ENCODE measurements around the gene CISH. TPM values are rescaled to one million over a fixed set of nuclear protein-coding genes. Genes with fewer than 3 reads are reported as not detected.

The CISH gene
- total and polyA plus RNA-seq, 9 of the 15 experiments (the other 6 are each of a cell fraction or from before 2014, with no cell fraction given): 1.7 to 47.7 (median 18.3) TPM

DNA sequence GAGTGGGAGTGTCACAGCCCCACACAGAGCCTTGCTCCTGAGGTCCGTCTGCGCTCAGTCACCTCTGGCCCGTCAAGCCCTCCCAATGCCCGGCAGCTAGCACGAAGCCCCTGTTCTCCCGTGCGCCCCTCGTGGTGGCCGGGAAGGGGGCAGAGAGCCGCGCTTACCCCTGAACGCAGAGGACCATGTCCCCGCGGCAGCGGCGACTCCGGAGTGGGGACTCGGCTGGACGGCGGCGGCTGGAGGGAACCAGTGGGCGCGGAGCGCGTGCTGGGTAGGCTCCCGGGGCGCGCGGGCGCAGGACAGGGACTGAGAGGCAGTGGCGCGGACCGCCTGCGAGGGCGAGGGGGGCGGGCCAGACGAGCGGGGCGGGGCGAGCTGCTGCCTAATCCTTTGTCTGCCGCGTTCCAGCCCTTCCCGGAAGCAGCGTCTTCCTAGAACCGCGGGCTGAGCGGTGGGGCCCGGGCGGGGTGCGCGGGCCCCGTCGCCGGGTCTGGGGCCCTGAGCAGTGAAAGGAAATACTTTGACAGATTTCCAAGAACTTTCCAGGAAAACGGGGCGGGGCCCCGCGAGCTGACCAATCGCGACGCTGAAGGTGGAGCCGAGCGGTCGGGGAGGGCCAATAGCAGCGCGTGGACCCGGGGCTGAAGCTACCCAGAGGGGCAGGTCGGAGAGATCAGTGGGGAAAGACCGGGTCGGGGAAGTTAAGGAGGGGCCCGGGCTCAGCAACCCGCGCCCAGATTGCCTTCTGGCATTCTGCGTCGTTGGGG is at the start of gene CISH (continued):
- TF ChIP-seq L3MBTL2 (IDR thresholded peaks at IDR 0.05) (peak; percentile 58), FOS (IDR thresholded peaks at IDR 0.05; ENCODE audit: extremely low read depth, insufficient read length) (peak; percentile 78), BRD9 (IDR thresholded peaks at IDR 0.05; ENCODE audit: low read depth, partially characterized antibody) (no peak), GABPB1 (CRISPR knock-in tag; IDR thresholded peaks at IDR 0.05) (no peak; the same call in 1 of the 2 replicates), MCM7 (IDR thresholded peaks at IDR 0.05) (no peak), ZNF561 (CRISPR knock-in tag; conservative IDR thresholded peaks at IDR 0.05) (no peak), TAL1 (IDR thresholded peaks at IDR 0.05) (peak; percentile 37; the same call in 1 of the 2 replicates), ZNF699 (CRISPR knock-in tag; IDR thresholded peaks at IDR 0.05; ENCODE audit: insufficient replicate concordance) (no peak), CBFA2T2 (conservative IDR thresholded peaks at IDR 0.05) (peak; percentile 54), ESRRB (CRISPR knock-in tag; IDR thresholded peaks at IDR 0.05; ENCODE audit: borderline replicate concordance) (peak; percentile 37; the same call in 1 of the 2 replicates), NELFE (IDR thresholded peaks at IDR 0.05; ENCODE audit: insufficient read depth, insufficient read length) (no peak), BRCA1 (IDR thresholded peaks at IDR 0.05) (no peak), BRCA1 (CRISPR knock-in tag; IDR thresholded peaks at IDR 0.05) (no peak), GABPB2 (CRISPR knock-in tag; conservative IDR thresholded peaks at IDR 0.05) (no peak), POLR2A (conservative IDR thresholded peaks at IDR 0.05) (peak; percentile 81)
- TF ChIP-seq, protein P1, sequence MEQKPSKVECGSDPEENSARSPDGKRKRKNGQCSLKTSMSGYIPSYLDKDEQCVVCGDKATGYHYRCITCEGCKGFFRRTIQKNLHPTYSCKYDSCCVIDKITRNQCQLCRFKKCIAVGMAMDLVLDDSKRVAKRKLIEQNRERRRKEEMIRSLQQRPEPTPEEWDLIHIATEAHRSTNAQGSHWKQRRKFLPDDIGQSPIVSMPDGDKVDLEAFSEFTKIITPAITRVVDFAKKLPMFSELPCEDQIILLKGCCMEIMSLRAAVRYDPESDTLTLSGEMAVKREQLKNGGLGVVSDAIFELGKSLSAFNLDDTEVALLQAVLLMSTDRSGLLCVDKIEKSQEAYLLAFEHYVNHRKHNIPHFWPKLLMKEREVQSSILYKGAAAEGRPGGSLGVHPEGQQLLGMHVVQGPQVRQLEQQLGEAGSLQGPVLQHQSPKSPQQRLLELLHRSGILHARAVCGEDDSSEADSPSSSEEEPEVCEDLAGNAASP (IDR thresholded peaks at IDR 0.05): no peak
- TF ChIP-seq, protein P2, sequence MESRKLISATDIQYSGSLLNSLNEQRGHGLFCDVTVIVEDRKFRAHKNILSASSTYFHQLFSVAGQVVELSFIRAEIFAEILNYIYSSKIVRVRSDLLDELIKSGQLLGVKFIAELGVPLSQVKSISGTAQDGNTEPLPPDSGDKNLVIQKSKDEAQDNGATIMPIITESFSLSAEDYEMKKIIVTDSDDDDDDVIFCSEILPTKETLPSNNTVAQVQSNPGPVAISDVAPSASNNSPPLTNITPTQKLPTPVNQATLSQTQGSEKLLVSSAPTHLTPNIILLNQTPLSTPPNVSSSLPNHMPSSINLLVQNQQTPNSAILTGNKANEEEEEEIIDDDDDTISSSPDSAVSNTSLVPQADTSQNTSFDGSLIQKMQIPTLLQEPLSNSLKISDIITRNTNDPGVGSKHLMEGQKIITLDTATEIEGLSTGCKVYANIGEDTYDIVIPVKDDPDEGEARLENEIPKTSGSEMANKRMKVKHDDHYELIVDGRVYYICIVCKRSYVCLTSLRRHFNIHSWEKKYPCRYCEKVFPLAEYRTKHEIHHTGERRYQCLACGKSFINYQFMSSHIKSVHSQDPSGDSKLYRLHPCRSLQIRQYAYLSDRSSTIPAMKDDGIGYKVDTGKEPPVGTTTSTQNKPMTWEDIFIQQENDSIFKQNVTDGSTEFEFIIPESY (CRISPR knock-in tag; IDR thresholded peaks at IDR 0.05): no peak
- TF ChIP-seq, protein P3, sequence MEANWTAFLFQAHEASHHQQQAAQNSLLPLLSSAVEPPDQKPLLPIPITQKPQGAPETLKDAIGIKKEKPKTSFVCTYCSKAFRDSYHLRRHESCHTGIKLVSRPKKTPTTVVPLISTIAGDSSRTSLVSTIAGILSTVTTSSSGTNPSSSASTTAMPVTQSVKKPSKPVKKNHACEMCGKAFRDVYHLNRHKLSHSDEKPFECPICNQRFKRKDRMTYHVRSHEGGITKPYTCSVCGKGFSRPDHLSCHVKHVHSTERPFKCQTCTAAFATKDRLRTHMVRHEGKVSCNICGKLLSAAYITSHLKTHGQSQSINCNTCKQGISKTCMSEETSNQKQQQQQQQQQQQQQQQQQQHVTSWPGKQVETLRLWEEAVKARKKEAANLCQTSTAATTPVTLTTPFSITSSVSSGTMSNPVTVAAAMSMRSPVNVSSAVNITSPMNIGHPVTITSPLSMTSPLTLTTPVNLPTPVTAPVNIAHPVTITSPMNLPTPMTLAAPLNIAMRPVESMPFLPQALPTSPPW (CRISPR knock-in tag; IDR thresholded peaks at IDR 0.05): peak; percentile 96
- TF ChIP-seq, protein P4, sequence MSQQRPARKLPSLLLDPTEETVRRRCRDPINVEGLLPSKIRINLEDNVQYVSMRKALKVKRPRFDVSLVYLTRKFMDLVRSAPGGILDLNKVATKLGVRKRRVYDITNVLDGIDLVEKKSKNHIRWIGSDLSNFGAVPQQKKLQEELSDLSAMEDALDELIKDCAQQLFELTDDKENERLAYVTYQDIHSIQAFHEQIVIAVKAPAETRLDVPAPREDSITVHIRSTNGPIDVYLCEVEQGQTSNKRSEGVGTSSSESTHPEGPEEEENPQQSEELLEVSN (IDR thresholded peaks at IDR 0.05; ENCODE audit: borderline replicate concordance in 1 of 2, extremely low read depth in 1 of 2, insufficient read depth in 1 of 2, insufficient read length in 1 of 2, low read depth in 1 of 2, low read length in 1 of 2, poor library complexity in 1 of 2, severe bottlenecking in 1 of 2): peak; percentile 55 to 94
- TF ChIP-seq, protein P5, sequence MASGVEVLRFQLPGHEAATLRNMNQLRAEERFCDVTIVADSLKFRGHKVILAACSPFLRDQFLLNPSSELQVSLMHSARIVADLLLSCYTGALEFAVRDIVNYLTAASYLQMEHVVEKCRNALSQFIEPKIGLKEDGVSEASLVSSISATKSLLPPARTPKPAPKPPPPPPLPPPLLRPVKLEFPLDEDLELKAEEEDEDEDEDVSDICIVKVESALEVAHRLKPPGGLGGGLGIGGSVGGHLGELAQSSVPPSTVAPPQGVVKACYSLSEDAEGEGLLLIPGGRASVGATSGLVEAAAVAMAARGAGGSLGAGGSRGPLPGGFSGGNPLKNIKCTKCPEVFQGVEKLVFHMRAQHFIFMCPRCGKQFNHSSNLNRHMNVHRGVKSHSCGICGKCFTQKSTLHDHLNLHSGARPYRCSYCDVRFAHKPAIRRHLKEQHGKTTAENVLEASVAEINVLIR (CRISPR knock-in tag; IDR thresholded peaks at IDR 0.05): no peak

All from K562 (cell line).